GM21576 (cell line): ENCODE data around the gene SLC39A1.

Experiments used
- ATAC-seq: cut with Tn5 transposase; IDR thresholded peaks from one replicate; pipeline ENCODE4 v1.9.1; 2021; ENCODE audit warnings: mild to moderate bottlenecking, moderate library complexity; ENCODE audit not compliant: unreplicated experiment

SLC39A1 gene

DNA sequence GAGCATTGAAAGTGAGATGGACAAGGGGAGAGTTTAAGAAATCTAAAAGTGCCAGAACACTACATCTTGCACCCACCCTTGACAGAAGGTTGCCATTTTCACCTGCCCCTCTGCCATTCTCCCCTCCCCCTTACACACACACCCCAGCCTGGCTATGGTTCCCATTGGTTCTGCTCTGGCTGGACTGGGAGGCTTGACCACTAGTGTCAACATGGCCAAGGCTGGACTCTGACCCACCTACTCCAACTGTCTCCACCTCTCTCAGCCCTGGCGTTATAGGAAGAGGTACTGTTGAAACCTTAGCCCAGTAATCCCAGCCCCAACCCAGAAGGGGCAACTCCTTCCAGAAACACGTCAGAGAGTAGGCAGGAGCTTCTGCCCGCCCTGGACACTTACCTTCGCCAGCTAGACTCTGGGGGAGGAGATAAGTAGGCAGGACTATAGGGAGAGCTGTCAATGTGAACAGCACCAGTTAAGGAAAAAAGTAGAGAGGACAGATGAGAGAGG is 9.4 kb downstream of the SLC39A1 start:
- ATAC-seq = no peak

DNA sequence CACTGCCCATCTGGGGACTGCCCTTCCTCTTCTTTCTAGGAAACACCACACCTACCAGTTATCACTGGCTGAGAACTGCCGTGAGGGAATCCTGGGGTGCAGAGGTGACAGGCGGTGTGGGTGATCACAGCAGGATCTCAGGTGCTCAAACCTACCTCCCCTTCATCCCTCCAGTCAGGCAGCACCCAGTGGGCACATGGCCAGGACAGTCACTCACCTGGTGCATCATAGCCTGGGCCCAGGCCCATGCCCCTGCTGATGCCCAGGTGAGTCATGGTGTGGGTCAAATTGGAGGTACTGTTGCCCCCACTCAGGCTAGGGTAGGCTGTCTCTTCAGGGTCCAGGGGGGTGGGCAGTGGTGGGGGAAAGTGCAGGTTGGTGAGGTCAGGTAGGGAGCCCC is 11.5 kb downstream of the SLC39A1 start:
- no peak for ATAC-seq

DNA sequence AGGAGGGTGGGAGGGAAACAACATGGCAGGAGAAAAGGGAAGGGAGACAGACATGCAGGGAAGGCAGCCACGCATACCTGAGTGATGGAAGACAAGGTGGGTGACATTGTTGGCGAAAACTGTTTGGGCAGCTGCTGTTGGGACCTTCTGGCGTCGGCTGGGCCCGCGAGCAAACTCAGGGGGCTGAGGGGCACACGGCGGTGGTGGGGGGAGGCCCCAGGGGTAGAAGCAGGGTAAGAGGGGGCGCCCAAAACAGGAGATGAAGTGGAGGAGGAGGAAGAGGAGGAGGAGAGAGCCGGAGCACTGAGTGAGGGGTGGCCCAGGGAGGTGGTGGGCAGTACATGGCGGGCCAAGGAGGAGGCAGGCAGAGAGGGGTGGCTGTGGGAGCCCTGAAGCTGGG is 12.2 kb downstream of the SLC39A1 start:
- ATAC-seq = no peak

DNA sequence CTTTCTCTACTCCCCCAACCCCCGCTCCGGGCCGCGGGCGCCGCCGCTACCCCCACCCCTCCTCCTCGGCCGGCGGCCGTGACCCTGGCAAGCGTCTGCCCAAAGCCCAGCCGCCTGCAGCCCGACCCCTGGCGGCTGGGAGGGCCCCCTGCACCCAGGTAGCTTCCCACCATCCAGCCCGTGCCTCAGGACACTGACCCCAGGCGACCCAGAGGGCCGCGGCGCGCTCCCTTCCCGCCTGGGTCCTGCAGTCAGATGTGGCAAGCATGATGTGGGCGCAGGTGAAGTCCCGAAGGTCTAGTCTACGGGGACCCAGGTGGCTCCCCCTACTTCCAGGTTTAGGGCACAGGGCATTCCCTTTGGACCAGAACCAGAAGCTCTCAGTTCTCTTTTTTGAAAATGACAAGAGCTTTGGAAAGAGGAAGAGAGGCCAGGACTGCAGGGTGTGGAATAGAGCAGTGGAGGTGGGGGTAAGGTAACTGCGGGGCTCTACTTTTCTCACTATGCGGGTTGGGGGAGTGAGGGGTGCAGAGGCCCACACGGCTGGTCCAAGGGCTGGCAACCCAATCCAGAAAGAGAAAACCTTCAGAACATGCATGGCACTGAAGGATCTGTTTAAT is 16.6 kb downstream of the SLC39A1 start, which contains the start of gene DENND4B:
Gene DENND4B, minus strand, starts transcription at position 97 of the 620 bp plus-strand sequence. CDS start 2,344 bp downstream, outside the sequence.
- peak; percentile 50 for ATAC-seq

DNA sequence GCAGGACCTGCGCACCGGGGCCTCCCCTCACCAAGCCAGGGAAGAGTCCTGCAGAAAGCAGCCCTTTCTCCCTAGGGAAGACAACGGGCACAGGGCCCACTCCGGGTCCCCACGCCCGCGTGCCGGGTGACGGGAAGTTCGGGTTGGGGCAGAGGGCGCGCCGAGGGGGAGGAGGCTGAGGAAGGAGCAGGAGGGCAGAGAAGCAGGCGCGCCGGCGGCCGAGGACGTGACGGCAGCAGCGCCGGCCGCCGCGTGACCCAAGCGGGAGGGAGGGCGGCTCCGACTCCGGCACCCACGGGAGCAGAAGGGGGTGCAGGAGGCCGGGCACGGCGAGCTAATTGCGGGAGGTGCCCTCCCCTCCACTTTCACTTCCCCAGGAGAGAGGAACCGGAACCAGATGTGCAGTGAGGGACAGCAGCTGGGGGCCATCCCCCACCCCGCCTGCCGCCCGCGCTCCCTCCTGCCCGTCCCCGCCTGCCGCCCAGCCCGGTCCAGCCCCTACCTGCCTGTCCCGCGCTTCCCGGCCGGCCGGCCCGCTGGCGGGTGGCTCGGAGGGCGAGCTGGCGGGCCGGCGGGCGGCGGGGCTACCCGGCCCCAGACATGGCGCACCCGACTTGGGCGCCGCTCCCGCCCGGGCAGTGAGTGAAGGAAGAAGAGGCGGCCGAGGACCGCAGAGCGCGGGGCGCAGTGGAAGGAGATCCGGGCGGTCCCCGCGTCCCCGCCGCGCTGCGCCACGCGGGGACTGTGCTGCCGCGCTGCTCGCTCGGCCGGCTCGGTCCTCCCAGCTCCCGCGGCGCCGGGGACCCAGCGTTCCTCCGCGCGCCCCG is 17.3 kb downstream of the SLC39A1 start:
- ATAC-seq = peak; percentile 60

DNA sequence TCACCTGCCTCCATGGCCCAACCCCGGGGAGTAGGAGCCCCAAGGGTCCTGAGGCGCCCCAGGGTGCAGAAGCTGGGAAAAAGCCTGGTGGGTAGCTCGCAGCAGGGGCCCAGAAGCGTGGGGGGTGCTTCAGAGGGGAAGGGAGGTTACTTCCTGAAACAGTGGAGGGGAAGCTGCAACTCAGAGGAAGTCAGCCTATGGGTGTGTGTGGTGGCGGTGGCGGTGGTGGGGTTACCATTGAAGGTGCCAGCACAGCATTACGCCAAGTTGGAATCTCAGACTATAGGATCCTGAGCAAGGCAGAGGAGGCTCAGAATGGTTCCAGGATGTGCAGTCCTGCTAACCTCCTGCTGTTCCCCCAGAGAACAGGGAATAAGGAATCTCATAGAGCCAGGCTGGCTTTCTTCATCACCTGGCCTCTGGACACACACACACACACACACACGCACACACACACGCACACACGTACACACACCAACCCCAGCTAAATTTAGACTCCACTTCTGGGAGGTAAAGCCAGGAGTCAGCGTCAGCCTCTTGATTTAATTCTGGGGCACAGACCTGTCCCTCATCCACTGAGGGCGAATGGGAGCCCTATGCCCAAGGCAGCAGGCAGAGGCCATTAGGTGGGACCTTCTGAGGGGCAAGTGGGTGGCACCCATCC is 18.1 kb downstream of the SLC39A1 start:
- no peak for ATAC-seq

DNA sequence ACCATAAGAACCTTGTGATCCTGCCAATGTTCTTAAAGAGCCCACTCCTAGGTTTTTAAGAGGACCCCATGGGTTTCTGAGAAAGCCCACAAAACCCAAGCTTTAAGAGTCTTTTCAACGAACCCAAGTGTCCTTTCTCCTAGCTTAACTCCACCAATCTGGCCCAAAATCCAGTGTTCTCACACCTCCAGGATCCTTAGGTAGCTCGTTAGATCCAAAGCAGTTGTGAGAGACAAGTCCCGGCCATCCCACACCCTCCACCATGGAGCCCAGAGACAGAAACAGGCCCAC is 18.6 kb downstream of the SLC39A1 start:
- ATAC-seq = no peak

DNA sequence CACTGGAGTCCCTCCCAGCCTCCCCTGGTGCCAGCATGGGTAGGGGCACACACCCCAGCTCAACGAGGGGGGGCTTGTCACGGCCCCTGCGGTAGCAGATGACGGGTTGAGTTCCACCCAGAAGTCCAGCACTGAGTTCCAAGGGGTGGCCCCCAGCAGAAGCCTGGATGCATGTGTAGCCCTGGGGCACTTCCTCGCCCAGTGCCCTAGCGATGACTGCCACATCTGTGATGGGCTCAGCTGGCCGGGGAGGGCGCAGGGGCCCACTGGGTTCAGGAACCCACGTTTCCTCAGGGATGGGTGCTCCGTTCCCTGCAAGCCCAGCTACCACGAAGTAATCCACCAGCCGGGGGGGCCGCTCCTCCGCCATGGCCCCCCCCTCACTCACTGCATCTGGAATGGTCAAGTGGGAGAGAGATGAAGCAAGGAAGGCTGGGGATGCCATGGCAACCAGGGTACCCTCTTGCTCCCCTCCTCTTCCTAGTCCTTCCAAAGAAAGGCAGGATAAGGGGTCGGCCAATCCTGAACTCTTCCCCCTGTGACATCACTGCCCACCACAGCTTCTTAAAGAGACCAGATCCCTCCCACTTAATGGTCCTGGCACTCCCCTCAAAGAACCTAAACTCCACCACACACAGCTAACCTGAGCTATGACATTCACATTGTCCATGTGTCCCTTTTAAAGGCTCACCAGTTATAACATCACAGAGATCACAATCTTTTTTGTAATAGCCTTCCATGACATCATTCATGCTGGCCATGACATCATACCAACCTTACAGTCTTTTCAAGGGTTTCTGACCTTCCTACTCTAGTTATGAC is 19.1 kb downstream of the SLC39A1 start:
- no peak for ATAC-seq

DNA sequence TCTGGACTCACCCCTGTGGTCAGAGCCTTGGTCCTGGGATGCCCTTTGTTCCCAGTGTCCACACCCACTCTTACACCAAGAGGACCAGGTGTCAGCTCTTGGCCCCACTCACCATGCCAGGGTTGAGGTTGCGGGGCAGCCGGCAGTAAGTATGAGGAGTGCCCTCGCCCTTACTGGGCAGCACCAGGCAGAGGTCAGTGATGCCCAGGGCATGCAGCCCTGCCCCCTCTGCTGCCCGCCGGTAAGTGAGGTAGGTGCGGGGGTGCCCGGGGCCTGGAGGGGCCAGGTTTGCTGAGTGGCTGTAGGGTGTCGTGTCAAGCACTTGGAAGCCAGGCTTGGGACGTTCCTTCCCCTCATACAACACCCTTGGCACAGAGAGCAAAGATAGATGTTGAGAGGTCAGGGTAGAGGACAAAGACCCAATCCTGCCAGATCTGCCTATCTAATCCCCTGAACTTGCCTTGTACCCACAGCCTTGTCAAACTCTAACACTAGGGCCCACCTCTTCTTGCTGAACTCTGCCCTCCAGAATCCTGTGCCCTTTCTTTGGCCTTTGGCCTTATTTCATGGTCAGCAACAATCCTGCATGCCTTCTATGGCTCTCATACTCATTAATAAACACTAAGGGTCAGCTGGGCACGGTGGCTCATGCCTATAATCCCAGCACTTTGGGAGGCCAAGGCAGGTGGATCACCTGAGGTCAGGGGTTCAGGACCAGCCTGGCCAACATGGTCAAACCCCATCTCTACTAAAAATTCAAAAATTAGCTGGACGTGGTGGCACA is 20.4 kb downstream of the SLC39A1 start:
- no peak for ATAC-seq

DNA sequence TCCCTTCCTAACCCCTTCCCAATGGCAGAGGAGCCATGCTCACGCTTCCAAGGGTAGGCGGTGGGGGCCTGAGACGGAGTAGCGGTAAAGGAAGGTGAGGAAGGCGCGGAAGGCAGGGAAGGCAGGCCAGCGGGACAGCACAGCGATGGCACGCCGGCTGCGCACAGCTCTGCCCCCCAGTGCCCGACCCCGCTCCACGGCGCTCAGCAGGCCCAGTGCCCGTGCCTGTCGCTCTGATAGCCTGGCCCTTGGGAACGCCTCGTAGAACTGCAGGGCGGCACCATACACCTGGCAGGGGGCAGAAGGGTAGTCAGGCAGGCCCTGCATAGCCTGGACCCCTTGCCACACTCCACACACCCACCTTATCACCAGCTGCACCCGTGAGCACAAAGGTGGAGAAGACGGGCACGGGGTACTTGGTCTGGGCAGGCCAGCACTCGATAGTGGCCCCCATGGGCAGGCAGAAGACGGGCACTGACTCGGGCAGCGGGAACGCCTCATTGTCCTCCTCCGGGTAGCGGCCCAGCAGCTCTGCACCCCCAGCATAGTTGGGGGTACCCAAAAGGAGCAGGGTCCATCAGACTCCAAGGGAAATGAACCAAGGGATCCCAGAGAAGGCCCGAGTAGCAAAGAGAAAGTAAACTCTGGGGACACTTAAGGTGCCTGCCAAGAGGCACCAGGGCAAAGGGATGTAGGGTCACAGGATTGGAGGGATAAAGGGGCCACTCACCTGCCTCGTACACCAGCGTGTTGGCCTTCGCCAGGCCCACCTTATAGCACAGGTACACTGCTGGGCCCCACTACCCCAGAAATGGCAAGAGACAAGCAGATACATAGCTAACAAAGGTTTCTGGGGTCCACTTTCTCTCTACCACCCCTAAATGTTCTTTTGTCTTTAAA is 21.3 kb downstream of the SLC39A1 start:
- no peak for ATAC-seq

DNA sequence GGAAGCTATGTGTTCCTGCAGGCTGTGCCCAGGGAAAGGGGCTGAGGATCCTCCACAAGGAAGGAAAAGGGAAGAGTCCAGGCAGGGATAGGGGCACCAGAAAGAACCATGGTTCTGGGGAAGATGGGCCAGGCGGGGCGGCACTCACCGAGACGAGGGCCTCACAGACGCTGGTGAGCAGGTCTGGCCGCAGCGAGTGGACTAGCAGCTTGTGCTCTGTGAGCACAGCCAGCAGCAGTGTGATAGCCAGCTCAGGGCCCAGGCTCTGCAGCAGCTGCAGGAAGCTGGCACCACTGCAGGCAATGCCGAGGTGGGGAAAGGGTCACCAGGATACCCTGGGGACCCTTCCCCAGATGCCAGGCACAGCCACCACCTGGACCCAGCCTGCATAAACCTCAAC is 22.6 kb downstream of the SLC39A1 start:
- ATAC-seq = no peak

DNA sequence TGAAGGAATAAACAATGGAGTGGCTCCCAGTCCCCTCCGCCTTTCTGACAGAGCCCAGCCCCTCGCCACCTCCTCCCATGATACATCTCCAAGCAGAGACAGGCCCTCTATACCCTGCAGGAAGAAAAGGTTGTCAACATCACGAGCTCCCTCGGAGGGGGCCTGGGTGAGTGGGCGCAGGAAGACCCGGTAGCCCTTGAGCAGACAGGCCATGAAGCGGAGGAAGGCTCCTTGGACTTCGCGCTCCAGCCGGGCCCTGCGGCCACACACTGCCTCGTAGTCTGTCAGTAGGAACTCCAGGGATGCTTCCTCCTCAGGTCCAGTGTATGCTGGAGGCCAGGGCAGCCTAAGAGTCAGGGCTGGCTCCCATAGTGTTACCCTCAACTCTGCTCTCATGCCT is 23.9 kb downstream of the SLC39A1 start:
- ATAC-seq = no peak

DNA sequence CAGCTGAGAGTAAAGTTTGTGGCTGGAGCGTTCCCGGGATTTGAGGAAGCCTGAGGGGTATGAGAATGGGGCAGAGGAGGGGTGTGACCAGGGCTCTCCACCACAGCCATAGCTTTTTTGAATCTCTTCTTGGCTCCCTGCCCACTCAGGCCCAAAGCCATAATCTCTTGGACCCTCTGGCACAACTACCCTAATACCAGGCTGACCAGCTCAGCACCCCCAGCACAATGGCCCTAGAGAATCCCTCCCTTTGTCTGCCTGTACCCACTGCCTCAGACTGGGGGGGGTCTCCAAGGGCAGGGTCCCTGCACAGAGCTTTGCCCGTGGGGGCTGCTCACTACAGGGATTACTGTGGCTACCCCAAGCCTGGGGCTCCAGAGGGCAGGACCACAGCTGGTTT is 24.3 kb downstream of the SLC39A1 start:
- no peak for ATAC-seq

DNA sequence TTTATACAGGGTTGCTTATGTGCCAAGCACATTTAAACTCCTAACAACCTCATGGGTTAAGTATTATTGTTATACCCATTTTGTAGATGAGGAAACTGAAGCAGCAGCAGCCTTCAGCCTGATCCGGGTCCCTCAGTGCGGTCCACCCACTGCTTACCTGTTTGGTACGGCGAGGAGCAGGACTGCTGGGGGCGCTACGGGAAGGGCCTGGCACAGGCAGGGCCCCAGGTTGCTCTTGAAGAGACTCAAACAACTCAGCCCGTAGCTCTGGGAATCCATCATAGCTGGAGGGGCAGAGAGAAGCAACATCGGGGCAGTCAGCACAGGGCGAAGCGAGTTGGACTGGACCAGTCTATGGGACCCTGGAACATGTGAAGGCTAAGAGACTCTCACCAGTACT is 26.0 kb downstream of the SLC39A1 start:
- no peak for ATAC-seq

DNA sequence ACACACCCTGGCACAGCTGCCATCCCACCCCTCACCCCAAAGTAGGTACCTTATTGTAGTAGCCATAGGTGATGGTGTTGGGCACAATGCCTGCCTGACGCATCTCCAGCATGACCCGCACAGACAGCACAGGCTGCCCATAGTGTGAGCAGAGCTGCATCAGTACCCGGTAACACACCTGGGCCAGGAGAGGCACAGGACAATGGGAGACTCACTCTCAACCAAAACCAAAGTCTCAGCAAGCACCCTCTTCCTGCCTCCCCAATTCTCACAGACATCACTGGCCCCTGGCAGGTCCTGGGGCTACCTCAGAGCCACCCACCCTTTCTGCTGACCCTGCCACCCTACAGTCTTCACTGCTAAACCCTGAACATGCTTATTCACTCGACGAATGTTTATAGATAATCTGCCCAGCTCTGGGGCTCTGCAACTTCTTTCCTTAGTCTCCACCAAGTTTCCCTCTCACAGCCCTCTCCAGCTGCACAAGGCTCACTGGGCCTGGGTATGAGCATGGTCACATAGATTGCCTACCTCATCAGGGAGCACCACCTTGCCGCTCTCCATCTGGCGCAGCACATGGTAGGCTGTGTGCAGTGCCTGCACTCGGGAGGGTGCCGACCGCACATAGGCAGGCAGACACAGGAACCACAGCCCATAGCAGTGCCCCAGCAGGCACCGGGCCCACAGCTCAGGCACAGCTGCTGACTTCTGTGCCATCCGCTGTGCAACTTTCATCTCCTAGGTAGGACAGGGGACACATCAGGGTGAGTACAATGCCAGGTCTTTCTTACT is 27.1 kb downstream of the SLC39A1 start:
- no peak for ATAC-seq

DNA sequence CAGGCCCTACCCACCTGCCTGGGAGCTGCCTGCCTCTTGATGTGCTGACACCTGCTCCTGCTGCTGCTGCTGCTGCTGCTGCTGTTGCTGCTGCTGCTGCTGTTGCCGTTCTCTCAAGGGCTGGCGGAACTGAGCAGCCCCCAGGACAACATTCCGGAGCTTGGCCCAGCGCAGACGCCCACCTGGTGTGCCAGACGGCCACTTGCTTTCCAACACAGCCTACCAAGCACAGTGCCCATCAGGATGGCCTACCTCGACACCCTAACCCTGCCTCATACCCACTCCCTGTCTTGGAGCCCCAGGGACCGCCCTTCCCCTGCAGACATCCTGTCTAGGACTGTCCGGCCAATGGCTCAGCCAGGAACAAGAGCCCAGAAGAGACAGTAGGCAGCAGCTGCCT is 28.6 kb downstream of the SLC39A1 start:
- ATAC-seq = no peak

DNA sequence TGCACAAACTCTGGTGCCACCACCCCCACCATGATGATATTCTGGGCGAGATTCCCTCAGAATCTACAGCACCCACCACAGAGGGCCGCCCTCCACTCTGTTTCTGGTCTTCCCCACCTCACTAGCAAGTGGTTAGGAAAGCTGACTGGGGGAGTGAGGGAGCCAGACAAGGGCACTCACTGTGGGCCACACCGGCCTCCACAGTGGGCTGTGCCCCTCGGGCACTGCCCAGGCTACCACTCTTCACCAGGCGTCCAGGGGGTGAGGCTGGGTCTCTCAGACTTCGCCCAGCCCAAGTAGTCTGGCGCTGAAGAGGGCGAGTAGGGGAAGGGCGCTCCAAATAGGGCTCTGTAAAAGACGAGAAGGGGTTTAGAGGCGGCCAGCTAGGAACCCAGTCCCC is 29.4 kb downstream of the SLC39A1 start:
- no peak for ATAC-seq

DNA sequence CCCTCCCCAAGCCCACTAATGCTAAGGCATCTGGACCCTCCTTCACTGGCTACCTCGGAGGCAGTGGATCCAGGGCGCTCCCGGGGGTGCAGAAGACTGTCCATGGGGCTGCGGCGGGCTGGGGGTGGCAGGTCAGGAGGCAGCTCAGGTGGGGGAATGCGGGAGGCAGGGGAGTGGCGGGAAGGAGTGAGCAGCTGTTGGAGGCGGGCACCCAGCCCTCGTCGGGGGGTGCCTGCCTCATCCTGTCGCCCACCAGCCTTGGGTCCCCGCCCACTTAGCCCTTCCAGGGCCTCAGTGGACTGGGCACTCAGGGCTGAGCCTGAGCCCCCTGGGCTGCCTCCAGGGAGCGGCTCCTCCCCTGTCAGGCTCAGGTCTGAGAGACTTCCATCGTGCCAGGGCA is 29.9 kb downstream of the SLC39A1 start:
- ATAC-seq = no peak
